ENCODE results near the gene CKLF.
A peak's percentile ranks its signal among the peaks of the same experiment; 100 is the strongest.
"Not testable (repeated sequence)": the region's sequence is repeated elsewhere in the genome, so short reads cannot be mapped to it uniquely, and the experiment has no call there.

The CKLF gene

GRCh38 chr16:66552286-66553177 is at the start of gene CKLF:
TSS of gene CKLF (plus strand) at chr16:66552576. CDS start at chr16:66552716, 140 bp downstream.
- peak; percentile 86 to 89 for DNase-seq

- no peak for DNase-seq
Measured at GRCh38 chr16:66503030-66503429, 49.3 kb upstream of the CKLF start.

- no peak for DNase-seq
Measured at GRCh38 chr16:66503612-66504011, 48.8 kb upstream of the CKLF start.

GRCh38 chr16:66507731-66508239 is 44.6 kb upstream of the CKLF start:
- no peak for DNase-seq

GRCh38 chr16:66508248-66508913 is 44.0 kb upstream of the CKLF start:
- DNase-seq = no peak

- DNase-seq = no peak
Measured at GRCh38 chr16:66508914-66509496, 43.4 kb upstream of the CKLF start.

- DNase-seq = no peak
Measured at GRCh38 chr16:66509576-66509975, 42.8 kb upstream of the CKLF start.

GRCh38 chr16:66510298-66510697 is 42.1 kb upstream of the CKLF start:
- DNase-seq = no peak

- no peak for DNase-seq
Measured at GRCh38 chr16:66510711-66511601, 41.4 kb upstream of the CKLF start.

GRCh38 chr16:66511602-66512271 is 40.6 kb upstream of the CKLF start:
- no peak for DNase-seq

- no peak for DNase-seq
Measured at GRCh38 chr16:66512272-66513110, 39.9 kb upstream of the CKLF start.

GRCh38 chr16:66513111-66513723 is 39.2 kb upstream of the CKLF start:
- no peak for DNase-seq

GRCh38 chr16:66514391-66514790 is 38.0 kb upstream of the CKLF start:
- DNase-seq = not testable (repeated sequence)

GRCh38 chr16:66514980-66515595 is 37.3 kb upstream of the CKLF start:
- not testable (repeated sequence) for DNase-seq

GRCh38 chr16:66515596-66516508 is 36.5 kb upstream of the CKLF start:
- peak; percentile 39 to 58 for DNase-seq

GRCh38 chr16:66516509-66516807 is 35.9 kb upstream of the CKLF start:
- DNase-seq = no peak

- DNase-seq = peak; percentile 85 to 90
Measured at GRCh38 chr16:66516808-66517585, 35.4 kb upstream of the CKLF start.

- DNase-seq = no peak
Measured at GRCh38 chr16:66517586-66518263, 34.7 kb upstream of the CKLF start.
